ENCODE results near the gene EID2. TPM values are rescaled to one million over a fixed set of nuclear protein-coding genes. Genes with fewer than 3 reads are reported as not detected.
A peak's percentile ranks its signal among the peaks of the same experiment; 100 is the strongest.

The EID2 gene
- total and polyA plus RNA-seq, 12 donors = 9.0 to 15.9 (median 12.2) TPM

GRCh38 chr19:39506598-39506943 is 33.4 kb downstream of the EID2 start:
- no peak for ATAC-seq
- H3K27me3 ChIP-seq = peaks cover 19 to 94% (median 89%) of the 10 kb centered on the region in 7 donors
- H3K4me3 ChIP-seq = peak overlapping the region in 5 of 10 donors; percentile 35 to 55 (median 52)

GRCh38 chr19:39502640-39503417 is 37.1 kb downstream of the EID2 start:
- TF ChIP-seq CTCF (IDR thresholded peaks at IDR 0.05) = peak; percentile 60 to 85 (median 70)
- DNase-seq (peak; percentile 24 to 67), ATAC-seq (peak; percentile 54 to 88 (median 68))
- Histone ChIP-seq H3K4me1 (peaks cover 0 to 35% (median 24%) of the 10 kb centered on the region in 9 donors), H3K4me3 (peak overlapping the region in 2 of 10 donors; percentile 7 to 14), H3K36me3 (no peaks in the 10 kb centered on the region), H3K27me3 (peaks cover 29 to 100% (median 96%) of the 10 kb centered on the region in 7 donors), H3K27ac (no peak overlapping the region), H3K9me3 (no peaks in the 10 kb centered on the region)
- WGBS, 2 donors = 11 to 13% methylated on average over 51 to 69 of the region's 69 CpGs
- intact Hi-C loops (cut with DNase I) = no loop called here

More at GRCh38 chr19:39506598-39506943, 33.4 kb downstream of the EID2 start:
- H3K36me3 ChIP-seq = no peaks in the 10 kb centered on the region
- TF ChIP-seq CTCF (IDR thresholded peaks at IDR 0.05) = no peak
- no peaks in the 10 kb centered on the region for H3K9me3 ChIP-seq
- peaks cover 0 to 19% (median 9%) of the 10 kb centered on the region in 9 donors for H3K4me1 ChIP-seq
- 50 to 54% methylated on average over 7 of the region's 7 CpGs for WGBS, 2 donors
- no peak overlapping the region for H3K27ac ChIP-seq
- DNase-seq = no peak
- intact Hi-C loops (cut with DNase I) = no loop called here

GRCh38 chr19:39501340-39501739 is 38.6 kb downstream of the EID2 start:
- 77 to 82% methylated on average over 5 of the region's 5 CpGs for WGBS, 2 donors
- H3K4me3 ChIP-seq = no peak overlapping the region
- intact Hi-C loops (cut with DNase I) = no loop called here
- H3K27me3 ChIP-seq = peaks cover 19 to 100% (median 96%) of the 10 kb centered on the region in 7 donors
- H3K27ac ChIP-seq = no peak overlapping the region
- ATAC-seq (no peak), DNase-seq (no peak)
- H3K4me1 ChIP-seq = peaks cover 0 to 27% (median 19%) of the 10 kb centered on the region in 9 donors
- no peak for TF ChIP-seq CTCF (IDR thresholded peaks at IDR 0.05)
- no peaks in the 10 kb centered on the region for H3K9me3 ChIP-seq
- no peaks in the 10 kb centered on the region for H3K36me3 ChIP-seq

- DNase-seq (no peak), ATAC-seq (no peak)
- Histone ChIP-seq H3K27me3 (peaks cover 19 to 100% (median 94%) of the 10 kb centered on the region in 7 donors), H3K4me1 (peaks cover 0 to 27% (median 19%) of the 10 kb centered on the region in 9 donors), H3K27ac (no peak overlapping the region), H3K4me3 (no peak overlapping the region), H3K9me3 (no peaks in the 10 kb centered on the region), H3K36me3 (no peaks in the 10 kb centered on the region)
- intact Hi-C loops (cut with DNase I) = no loop called here
- TF ChIP-seq CTCF (IDR thresholded peaks at IDR 0.05) = no peak
- WGBS, 2 donors = 28 to 33% methylated on average over 4 of the region's 4 CpGs
Measured at GRCh38 chr19:39500543-39500942, 39.4 kb downstream of the EID2 start.

All from heart right ventricle (tissue), 16 donors.